ENCODE measurements around the gene HCN3.
"Not testable (repeated sequence)": the region's sequence is repeated elsewhere in the genome, so short reads cannot be mapped to it uniquely, and the experiment has no call there.

- not testable (repeated sequence) for TF ChIP-seq EP300 (IDR thresholded peaks at IDR 0.05; ENCODE audit: low read depth); CTCF (IDR thresholded peaks at IDR 0.05); POLR2A (IDR thresholded peaks at IDR 0.05)
Observed at GRCh38 chr1:155246796-155247195, 30.5 kb upstream of the HCN3 start.

Data from transverse colon (tissue), 3 donors.